Retina (tissue), 1 donor: ENCODE data around the gene CADPS.

Source experiments
- DNase-seq: peaks from one replicate; pipeline ENCODE4 v3.0.0-alpha.2; 2016

Gene CADPS

DNA sequence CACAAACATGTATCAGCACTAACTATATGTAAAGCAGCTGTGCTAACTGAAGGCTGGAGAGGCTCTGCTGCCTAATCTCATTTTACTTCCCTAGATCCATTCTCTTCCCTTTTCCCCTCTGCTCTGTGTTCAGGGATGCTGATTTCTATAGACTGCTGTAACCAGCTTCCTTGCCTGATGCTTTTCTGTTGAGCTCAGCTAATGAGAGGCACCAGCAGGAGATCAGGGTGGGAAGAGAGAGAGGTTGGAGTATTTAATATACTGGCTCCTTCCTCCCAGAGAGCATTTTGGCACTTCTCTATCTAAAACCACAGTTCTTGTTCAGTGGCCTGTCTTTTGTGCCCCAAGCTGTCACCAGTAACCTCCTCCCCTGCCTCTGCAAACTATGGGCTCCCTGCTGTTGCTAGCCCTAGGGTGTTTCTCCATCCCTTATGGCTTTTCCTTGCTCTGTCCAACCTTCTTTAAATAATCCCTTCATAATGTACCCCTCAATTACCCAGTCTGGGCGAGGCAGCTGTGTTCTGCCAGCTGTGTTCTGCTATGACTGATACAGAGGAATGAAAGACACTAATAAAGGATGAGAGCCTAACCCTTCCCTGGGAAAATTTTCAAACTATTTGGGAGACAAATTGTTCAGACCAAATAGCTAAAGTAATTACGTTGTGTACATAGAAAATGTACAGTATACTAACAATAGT lies 69.5 kb downstream of the CADPS start:
- peak; percentile 59 for DNase-seq

- no peak for DNase-seq
Observed at GRCh38 chr3:62805106-62805505, 70.1 kb downstream of the CADPS start.

DNA sequence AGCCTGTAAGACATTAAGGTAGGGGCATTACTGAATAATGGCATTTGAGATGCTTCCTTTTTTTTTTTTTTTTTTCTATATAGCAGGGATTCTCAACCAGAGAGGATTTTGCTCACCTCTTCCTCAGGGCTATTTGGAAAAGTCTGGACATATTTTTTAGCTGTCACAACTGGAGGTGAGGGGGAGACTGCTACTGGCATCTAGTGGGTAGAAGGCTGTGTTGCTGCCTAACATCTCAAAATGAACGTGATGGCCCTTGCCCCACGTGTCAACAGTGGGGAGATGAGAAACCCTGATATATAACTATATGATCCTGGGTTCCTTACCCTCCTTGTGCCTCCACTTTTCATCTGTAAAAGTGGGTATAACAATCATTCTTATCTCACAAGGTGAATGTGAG lies 71.9 kb downstream of the CADPS start:
- DNase-seq: no peak

DNA sequence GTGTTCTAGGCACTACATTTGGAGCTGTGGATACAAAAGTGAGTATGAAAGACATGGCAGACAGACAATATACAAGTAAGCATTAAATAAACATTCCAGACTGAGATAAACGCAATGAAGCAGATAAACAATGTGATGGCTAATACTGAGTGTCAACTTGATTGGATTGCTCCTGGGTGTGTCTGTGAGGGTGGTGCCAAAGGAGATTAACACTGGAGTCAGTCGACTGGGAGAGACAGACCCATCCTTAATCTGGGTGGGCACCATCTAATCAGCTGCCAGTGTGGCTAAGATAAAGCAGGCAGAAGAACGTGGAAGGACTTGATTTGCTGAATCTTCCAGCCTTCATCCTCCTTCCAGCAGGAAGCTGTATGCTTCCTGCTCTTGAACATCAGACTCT lies 77.2 kb downstream of the CADPS start:
- DNase-seq: peak; percentile 43

DNA sequence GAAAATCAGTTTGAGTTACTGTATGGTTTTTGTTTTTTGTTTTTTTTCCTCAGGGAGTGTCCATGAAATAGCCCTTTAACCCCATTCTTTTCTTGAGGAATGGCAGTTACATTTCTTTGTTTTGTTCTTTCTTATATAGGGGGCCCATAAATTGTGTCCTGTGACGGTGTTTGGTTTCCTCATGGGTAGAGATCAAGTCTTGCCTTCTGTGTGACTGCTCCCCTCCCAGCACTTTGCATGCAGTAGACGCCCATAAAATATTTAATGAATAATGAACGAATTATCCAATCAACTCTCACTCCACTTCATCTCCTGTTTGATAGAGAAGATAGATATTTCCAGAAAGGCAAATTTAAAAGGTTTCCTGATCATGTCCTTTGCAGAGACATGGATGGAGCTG lies 78.1 kb downstream of the CADPS start:
- peak; percentile 24 for DNase-seq

DNA sequence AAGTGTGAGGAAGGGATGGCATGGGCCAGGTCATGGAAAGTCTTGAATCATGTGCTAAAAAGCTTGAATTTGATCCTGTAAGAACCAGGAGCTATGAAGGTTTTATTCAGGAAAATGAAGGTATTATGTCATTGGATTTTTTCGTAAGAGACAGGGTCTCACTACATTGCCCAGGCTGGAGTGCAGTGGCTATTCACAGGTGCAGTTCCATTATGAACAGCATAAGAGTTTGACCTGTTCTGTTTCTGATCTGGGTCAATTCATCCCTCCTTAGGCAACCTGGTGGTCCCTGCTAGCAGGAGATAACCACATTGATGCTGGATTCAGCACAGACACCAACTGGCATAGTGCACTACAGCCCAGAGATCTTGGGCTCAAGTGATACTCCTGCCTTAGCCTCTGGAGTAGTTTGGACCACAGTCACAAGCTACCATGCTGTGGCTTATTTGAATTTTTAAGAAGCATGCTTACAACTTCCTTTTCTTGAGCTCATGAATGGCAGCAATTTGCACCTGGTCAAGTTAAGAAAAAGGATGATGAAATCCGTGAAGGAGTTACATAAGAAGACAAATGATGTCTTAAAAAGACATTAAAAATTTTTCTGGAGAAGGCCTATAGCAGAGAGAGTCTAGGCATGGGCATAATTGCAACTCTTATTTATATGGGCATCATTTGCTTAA lies 79.1 kb downstream of the CADPS start:
- DNase-seq: no peak

DNA sequence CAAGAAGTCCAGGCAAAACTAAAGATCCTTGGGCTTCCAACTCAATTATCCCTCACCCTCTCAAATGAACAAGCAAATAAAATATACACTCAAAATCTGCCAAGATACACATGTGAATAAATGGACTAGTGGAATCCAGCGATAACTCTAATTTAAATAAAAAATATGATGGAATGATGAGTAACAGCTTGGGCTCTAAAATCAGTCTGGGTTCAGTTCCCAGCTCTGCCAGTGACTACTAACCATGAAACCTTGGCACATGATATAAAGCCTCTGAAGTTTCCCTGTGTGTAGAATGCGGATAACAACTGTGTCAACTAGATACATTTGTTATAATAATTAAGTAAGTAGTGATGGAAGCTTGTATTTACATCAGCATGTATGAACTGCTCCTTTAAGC lies 81.3 kb downstream of the CADPS start:
- no peak for DNase-seq

GRCh38 chr3:62785384-62785783 lies 89.8 kb downstream of the CADPS start:
- DNase-seq: no peak

DNA sequence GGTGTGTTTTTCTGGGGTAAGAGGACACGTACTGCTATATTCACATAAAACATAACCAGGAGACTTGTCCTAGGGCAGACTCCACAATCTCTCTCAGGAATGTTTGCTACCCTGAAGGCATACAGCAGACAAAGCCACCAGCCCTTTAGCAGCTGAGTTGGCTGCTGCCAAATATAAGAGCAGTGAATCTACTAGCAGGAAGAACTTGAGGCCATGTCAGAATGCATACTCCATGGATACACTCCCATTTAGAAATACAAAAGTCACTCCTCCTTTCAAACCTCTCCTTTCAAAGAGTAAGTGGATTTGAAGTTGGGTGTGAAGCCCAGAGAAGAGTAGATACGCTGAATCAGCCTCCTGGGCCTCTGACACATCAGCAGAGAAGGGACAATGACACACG lies 94.1 kb downstream of the CADPS start:
- no peak for DNase-seq

GRCh38 chr3:62777674-62778073 lies 97.5 kb downstream of the CADPS start:
- DNase-seq: no peak

- no peak for DNase-seq
Observed at GRCh38 chr3:62777130-62777529, 98.1 kb downstream of the CADPS start.

DNA sequence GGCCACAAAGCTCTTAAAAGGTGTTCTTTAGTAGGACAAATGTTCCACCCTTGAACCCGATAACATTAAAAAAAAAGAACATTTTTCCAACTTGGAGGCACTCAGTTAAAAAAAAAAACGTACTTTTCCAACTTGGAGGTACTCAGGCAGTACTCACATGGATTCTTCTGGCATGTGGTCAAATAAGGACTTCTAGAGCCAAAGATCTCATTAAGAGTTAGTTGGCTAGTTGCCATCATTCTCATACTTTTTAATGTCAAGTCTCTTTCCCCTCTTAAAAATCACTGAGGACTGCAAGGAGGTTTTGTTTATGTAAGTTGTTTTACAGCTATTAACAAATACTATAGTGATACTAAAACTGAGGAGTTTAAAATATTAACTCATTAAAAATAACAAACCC lies 101.0 kb downstream of the CADPS start:
- no peak for DNase-seq

- DNase-seq: no peak
Observed at GRCh38 chr3:62771331-62772072, 103.7 kb downstream of the CADPS start.

DNA sequence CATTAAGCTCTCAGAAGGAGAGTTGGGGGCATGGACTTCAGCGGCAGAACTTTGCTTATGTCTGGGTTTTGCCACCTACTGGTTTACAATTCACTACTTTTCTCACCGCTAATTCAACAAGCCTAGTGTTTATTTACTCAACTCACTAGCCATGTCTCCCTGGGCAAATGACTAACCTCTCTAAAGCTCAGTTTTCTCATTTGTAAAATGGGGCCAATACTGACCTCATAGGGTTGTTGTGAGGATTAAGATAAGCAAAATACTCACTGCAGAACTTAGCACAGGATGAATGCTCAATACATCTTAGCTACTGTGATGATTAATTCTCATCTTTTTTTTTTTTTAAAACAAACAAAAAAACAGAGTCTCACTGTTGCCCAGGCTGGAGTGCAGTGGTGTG lies 106.3 kb downstream of the CADPS start:
- DNase-seq: no peak

GRCh38 chr3:62761711-62762110 lies 113.5 kb downstream of the CADPS start:
- no peak for DNase-seq

- no peak for DNase-seq
Observed at GRCh38 chr3:62761311-62761710, 113.9 kb downstream of the CADPS start.

DNA sequence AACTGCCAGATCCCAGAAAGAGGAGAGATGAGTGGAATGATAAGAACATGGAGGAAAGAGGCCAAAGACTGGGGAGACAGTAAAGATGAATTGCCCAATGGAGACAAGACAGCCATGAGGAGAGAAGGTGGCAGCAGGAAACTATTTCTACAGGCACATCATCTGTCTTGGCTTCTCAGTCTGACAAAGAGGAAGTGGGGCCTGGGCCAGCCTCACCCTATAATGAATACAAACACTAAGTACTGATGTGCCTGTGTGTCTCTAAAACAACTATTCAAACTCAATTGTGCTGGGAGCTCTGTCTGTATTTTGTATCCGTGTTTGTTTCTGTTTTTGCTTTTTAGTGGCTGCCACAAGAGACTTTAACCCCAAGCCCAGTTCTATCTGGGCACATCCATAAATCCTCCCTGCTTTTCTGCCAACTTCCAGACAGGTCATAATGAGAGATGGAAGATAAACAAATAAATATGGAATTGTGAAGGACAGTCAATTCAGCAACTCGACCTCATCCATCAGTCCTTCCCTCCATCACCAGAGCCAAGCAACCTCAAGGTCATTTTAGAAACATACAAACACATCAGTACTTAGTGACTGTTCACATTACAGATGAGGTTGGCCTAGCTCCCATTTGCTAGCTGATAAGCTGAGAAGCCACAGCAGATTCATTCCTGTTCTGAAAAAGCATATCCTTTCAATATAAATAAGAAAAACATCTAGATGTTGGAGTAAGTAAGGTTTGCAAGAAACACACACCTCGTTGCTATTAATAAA lies 116.7 kb downstream of the CADPS start:
- DNase-seq: no peak

GRCh38 chr3:62757045-62757444 lies 118.2 kb downstream of the CADPS start:
- DNase-seq: no peak

DNA sequence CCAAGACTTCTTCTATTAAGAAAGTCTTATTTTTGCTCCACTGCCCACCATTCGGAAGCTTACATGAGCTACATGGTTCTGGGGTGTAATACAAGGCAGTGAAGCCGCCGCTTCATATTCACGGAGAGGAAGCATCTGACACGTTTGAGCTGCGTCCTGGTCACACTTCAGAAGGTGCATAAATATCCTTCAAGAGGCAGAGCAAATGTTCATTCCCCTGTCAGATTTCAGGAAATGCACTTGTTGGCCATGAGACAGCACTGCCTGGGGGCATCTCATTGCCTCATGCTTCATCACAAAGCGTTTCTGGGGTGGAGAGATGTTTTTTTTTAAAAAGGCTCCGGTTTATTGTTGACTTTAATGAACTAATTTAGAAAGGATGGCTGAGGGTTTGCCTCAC lies 119.9 kb downstream of the CADPS start:
- DNase-seq: peak; percentile 5

GRCh38 chr3:62749657-62750056 lies 125.6 kb downstream of the CADPS start:
- no peak for DNase-seq

GRCh38 chr3:62749130-62749529 lies 126.1 kb downstream of the CADPS start:
- DNase-seq: no peak

- no peak for DNase-seq
Observed at GRCh38 chr3:62737449-62737848, 137.8 kb downstream of the CADPS start.

- DNase-seq: no peak
Observed at GRCh38 chr3:62735510-62735909, 139.7 kb downstream of the CADPS start.
